HTERT RPE-1 (cell line): ENCODE measurements around the gene MCM5.
"Not testable (repeated sequence)": the region's sequence is repeated elsewhere in the genome, so short reads cannot be mapped to it uniquely, and the experiment has no call there.

Experiments used
- in situ Hi-C: fragments of 300-500 bp; cut with MboI; formaldehyde crosslinking; loops from 4 replicates; pipeline ENCODE4 v1.14.3; 2020; ENCODE audit warnings: low sequenced_read_pairs

Gene MCM5

GRCh38 chr22:35449829-35450689 is 50.1 kb downstream of the MCM5 start:
- in situ Hi-C loops, result no loop called here

- in situ Hi-C loops, result no loop called here
These were observed 51.1 kb downstream of the MCM5 start for GRCh38 chr22:35450824-35451569.

- in situ Hi-C loops, result no loop called here
These were observed 51.7 kb downstream of the MCM5 start for GRCh38 chr22:35451592-35451991.

- in situ Hi-C loops, result no loop called here
These were observed 52.4 kb downstream of the MCM5 start for GRCh38 chr22:35452351-35452781.

DNA sequence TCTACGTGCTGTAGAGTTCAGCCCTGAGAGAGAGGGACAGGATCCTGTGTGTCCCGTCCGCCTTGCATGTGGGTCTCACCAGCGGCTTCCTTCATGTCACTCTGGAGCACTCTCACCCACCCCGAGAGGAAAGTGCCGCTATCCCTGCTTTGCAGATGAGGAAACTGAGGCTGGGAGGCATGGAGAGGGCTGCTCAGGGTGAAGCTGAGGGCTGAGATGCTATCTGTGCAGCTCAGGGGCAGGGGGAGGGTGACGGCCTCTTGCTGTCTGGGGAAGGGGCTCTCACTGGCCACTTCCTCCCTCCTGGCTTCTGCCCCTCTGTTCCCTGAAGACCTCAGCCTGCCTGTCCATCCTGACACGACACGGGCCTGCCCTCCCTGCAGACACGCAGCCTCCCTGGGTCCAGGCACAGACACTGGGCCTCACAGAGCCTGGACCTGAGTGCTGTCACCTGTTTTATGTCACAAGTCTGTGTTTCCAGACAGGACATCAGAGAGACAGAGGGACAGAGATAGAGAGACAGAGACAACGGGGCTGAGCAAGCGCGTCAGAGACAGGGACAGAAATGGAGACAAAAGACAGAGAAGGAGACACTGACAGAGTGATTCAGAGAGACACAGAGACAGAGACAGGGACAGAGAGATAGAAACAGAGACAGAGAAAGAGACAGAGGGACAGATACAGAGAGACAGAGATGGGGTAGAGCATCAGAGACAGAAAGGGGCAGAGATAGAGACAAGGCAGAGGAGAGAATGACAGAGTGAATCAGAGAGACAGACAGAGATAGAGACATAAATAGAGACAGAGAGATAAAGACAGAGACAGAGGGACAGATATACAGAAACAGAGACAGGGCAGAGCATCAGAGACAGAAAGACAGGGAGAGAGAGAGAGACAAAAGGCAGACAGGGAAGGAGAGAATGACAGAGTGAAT is 53.1 kb downstream of the MCM5 start:
- in situ Hi-C loops, result no loop called here

- in situ Hi-C loops, result no loop called here
These were observed 54.6 kb downstream of the MCM5 start for GRCh38 chr22:35454416-35455054.

GRCh38 chr22:35455529-35455928 is 55.6 kb downstream of the MCM5 start:
- in situ Hi-C loops, result no loop called here

GRCh38 chr22:35456757-35457156 is 56.8 kb downstream of the MCM5 start:
- in situ Hi-C loops, result no loop called here

- in situ Hi-C loops, result no loop called here
These were observed 58.0 kb downstream of the MCM5 start for GRCh38 chr22:35457729-35458546.

DNA sequence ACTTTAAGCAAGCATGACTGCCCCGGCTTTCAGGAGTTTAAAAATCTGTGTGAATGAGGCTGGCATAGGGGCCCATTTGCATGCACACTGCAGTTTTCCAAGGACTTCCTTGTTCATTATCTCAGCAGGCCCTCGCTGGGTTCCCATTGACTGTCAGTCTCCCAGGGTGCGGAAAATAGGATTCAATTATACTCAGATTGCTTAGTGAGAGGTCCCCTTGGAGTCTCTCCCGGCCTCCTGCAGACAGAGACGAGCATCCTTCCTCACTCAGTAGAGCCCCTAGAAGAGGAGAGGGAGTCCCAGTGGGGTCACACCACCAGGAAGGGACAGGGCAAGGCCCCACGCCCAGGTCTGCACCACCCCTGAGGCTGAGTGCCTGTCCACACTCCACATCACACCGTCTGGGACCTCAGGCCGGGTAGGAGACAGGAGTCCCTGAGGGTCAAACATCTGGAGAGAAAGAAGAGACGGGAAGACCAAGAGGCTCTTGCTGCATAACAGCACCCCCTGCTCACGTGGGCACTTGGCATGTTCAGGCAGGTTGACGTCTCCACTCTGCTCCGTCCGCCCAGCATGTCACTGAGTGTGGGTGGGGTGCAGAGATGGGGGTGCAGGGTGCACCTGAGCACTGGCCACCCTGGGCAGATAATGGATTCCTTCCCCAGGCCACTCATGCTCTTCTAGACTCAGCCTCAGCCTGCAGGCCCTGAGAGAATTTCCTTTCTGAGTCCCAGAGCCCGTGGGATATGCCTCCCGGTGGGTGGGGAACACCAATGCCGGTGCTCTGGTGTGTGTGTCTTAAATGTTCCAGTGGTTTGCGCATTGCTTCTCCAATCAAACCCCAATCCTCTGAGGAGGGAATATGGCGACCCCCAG is 58.8 kb downstream of the MCM5 start:
- in situ Hi-C loops, result no loop called here

DNA sequence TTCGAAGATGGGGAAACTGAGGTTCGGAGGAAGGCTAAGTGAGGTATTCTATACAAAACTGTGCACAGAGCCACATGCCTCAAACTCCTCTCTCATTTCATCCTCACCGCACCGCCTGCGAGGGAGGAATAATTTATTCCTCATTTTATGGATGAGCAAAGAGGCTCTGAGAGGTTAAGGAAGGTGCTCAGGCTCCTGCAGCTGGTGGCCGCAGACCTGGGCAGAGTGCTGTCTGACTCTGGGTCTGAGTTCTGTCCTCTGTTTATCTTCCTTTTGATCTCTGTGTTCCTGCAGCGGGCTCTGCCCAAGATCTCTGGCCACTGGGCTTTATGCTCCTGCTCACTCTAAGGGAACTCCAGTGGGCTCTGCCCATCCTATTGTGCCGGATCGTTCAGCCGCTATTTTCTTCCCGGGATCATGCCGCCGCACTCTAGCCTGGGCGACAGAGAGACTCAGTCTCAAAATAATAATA is 59.5 kb downstream of the MCM5 start:
- in situ Hi-C loops, result no loop called here

DNA sequence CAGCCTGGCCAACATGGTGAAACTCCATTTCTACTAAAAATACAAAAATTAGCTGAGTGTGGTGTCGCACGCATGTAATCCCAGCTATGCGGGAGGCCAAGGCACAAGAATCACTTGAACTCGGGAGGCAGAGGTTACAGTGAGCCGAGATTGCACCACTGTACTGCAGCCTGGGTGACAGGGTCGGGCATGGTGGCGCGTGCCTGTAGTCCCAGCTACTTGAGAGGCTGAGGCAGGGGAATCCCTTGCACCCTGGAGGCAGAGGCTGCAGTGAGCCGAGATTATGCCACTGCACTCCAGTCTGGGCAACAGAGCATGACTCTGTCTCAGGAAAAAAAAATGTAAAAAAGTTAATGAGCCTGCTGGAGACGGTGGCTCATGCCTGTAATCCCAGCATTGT is 60.0 kb downstream of the MCM5 start:
- in situ Hi-C loops, result not testable (repeated sequence)

- in situ Hi-C loops, result no loop called here
These were observed 60.7 kb downstream of the MCM5 start for GRCh38 chr22:35460688-35461087.

DNA sequence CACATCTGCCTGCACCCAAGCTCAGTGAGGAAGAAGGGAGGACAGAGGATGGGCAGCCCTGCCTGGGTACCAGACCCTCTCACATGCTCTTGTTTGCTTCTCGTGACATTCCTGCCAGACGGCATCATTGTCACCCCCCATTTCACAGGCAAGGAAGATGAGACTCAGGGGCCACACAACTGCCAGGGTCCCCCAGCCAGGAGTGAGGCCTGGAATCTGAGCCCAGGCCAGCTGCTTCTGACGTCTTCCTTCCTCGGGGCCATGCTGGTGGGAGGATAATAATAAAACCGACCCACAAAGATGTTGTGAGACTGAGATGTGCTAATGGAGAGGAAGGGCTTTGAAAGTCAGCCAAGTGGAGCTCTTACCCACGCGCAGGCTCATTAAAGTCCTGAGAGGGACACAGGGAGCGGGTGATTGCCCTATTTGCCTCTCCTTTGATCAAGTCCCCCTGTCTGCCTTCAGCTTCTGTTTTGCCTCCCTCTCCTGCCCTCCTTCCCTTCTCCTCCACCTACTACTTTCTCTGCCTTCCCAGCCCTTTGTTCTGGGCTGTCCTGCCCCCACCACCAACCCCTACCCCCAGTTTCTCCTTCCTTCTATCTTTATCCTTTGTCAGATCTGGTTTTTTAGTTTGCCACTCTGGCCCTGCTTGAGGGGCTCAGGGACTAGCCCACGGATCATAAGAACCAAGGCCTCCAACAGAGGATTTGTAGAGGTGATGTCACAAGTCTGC is 62.7 kb downstream of the MCM5 start:
- in situ Hi-C loops, result no loop called here

- in situ Hi-C loops, result no loop called here
These were observed 63.4 kb downstream of the MCM5 start for GRCh38 chr22:35463231-35463933.

GRCh38 chr22:35464399-35464798 is 64.5 kb downstream of the MCM5 start:
- in situ Hi-C loops, result no loop called here

- in situ Hi-C loops, result no loop called here
These were observed 65.3 kb downstream of the MCM5 start for GRCh38 chr22:35465109-35465701.
